GM18858 (cell line): Measurements from ENCODE around the gene MED15.
A peak's percentile ranks its signal among the peaks of the same experiment; 100 is the strongest.
"Not testable (repeated sequence)": the region's sequence is repeated elsewhere in the genome, so short reads cannot be mapped to it uniquely, and the experiment has no call there.

Experiments
- ATAC-seq: cut with Tn5 transposase; IDR thresholded peaks from one replicate; pipeline ENCODE4 v1.9.1; 2021; ENCODE audit not compliant: unreplicated experiment

The MED15 gene, protein sequence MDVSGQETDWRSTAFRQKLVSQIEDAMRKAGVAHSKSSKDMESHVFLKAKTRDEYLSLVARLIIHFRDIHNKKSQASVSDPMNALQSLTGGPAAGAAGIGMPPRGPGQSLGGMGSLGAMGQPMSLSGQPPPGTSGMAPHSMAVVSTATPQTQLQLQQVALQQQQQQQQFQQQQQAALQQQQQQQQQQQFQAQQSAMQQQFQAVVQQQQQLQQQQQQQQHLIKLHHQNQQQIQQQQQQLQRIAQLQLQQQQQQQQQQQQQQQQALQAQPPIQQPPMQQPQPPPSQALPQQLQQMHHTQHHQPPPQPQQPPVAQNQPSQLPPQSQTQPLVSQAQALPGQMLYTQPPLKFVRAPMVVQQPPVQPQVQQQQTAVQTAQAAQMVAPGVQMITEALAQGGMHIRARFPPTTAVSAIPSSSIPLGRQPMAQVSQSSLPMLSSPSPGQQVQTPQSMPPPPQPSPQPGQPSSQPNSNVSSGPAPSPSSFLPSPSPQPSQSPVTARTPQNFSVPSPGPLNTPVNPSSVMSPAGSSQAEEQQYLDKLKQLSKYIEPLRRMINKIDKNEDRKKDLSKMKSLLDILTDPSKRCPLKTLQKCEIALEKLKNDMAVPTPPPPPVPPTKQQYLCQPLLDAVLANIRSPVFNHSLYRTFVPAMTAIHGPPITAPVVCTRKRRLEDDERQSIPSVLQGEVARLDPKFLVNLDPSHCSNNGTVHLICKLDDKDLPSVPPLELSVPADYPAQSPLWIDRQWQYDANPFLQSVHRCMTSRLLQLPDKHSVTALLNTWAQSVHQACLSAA

DNA sequence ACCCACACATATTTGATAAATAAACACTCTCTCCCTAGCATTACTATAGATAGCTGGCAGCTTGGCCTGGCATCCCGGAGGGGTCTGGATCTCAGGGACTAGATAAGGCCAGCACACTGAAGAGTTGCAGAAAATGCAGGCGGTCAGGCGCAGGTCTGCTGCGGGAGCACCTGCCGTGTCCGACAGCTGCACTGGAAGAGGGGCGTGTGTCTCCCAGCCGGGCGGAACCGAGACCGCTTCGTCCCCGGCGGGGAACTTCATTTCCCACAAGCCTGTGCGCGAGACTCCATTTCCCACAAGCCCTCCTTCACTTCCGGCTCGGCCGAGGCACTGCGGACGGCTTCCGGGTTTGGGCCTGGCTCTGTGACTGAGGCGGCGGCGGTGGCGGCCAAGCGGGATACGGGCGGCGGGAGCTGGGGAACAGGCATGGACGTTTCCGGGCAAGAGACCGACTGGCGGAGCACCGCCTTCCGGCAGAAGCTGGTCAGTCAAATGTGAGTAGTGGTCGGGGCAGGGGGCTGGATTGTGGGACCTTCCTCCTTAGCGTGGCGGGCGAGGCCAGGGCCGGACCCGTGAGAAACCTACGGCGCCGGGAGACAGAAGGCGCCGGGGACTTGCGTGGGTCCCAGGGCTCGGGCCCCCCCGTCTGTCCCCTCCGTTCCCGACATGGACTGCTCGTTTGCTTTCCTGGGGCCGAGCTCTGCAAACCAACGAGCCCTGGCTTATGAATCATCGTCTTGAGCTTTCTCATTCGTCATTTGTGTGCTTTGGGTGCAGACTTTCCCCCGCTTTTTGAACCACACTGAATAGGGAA is at the start of gene MED15:
Gene MED15, plus strand, starts transcription at position 358 of the 814 bp plus-strand sequence. Its CDS starts 69 bp downstream, at position 427.
- peak; percentile 63 for ATAC-seq

DNA sequence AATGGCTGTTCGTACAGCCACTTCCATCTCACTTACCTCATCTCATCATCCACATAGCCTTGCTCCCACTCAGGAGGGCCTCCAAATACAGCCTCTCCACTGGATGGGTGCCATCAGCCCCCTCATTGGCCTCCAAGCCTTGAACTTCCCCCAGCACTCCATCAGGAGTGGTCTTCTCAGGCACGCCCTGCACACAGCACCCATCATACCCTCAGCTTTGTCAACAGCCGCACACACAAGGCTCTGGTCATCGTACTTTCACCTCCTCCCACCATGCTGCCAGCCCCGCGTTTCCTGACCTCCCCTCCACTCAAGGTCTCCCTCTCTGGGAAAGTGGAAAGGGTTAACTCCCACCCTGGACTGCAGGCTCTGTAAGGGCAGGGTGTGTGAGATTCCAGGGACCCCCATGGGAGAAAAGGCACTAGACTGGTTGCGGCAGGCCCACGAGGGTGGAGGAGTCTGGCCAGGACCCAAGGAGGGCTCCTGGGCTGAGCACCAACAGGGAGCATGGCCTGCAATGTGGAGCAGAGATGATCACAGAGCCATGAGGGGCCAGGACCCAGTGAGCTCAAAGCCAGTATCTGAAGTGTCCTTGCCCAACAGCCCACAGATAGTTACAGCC is 48.8 kb upstream of the MED15 start:
- no peak for ATAC-seq

DNA sequence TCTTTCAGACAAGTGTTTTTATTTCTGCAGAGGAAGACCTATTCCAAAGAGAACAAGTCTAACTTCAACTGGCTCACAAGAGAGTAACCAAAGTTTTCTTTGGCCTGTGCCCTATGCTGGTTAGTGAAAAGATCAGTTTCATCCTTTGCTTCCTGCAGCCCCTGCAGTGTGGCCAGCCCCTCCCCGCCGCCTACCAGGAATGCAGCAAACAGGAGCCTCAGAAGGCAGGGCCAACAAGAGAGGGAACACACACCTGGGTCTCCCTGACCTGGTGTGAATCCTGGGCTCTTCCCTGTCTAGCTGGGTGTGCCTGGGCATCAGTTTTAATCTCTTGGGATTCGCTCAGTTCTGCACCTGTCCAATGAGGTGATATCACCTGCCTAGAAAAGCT is 48.3 kb upstream of the MED15 start:
- no peak for ATAC-seq

DNA sequence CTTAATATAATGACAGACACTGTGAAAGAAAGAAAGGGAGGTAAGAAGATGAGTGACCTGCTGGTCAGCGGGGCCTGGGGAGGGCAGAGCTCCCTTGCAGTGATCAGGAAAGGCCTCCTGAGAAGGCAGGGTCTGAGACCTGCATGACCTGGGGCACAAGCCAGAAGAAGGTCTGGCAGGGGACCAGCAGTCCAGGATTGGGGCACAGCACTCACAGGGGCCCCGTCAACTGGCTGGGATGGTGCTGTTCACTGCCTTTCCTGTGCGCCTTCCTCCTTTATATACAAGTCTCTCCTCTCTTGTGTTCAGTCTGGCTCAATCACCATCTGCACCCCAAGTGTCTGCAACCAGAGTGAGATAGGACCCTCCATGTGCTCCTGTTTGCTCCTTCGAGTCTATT is 47.5 kb upstream of the MED15 start:
- no peak for ATAC-seq

DNA sequence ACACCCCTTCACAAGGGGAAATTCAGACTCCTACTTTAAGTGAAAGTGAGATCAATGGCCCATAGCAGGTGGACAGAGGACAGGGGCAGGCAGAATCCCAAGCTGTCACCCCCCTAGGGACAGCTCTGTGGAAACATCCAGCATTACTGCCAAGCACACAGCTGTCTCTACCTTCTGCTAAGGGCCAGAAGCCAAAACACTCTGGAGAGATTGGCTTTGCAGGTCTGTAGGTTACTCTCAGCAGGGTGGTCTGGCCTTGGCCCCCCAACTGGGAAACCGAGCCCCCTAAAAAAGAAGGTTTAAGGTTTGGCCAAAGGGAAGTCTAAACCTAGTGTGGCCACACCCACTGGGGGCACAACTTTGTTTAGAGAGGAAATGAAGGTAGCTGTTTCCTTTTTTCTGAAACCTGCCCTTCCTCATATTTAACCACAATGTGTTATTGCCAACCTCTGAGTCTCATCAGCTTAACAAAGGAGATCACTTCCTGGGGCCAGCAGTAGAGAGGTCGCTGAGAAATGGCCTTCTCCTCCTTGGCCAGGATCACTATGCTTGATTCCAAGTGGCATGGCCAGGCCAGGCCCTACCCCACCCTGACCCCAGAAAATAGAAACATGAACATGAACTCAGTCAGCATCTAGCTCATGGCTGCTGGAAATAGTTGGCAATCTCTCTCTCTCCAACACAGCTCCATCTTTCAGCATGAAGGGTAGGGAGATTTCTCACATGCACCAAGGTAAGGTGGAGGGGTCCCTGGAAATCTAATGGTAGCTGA is 43.9 kb upstream of the MED15 start:
- ATAC-seq, result no peak

DNA sequence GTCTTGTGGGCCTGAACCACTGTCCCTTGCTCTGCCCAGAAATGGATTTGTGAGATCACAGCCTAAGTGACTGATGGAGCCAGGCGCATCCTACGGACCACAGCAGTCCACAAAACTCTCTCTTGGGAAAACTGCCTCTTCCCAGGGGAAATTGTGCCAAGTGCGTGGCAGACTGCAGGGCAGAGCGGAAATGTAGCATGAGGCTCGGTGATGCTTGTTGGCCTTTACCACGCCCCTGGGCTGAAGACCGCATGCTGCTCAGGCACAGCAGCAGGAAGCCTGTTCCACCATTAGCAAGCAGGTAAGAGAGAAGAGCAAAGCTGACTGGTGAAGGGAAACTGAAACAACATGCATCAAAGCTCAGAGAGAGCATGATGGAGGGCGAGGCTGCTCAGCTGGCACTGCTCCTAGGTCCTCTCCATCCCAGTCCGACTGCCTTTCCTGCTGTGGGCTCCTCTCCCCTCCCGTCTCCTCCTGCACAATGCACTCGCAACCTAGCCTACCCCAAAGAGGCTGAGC is 43.3 kb upstream of the MED15 start:
- no peak for ATAC-seq

DNA sequence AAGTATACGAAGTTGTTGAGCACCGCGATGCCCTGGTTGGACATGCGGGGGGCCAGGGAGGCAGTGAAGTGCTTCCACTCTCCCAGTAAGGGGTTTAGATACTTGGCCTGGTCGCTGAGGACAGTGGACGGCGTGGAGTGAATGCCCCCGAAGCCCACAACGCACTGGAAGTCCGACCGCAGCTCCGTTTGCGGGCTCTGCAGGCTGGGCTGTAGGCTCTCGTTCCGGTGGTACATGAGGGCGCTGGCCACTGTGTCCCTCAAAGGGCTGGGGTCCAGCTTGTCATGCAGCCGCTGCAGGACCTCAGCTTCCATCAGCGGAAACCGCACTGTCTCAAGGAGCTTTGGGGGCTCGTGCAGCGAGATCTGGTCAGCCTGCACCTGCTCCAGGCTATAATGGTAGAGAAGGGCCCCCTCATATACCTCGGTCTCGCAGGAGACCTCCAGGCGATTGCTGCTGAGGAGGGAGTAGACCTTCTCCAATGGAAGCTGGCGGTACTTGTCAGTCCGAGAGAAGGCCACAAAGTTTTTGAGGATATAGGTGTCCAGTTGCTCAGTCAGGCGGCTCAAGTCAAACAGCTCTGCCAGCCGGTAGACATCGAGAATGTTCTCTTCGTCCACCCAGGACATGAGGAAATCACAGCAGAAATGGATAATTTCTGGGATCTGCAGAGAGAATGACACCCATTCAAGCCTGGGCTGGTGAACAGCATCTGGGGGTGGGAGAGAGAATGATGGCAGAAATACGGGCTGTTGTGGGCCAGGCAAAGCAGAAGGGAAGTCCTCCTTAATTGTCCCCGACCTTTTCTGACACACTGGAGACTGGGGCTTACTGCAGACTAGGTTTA is 42.3 kb upstream of the MED15 start:
- no peak for ATAC-seq

DNA sequence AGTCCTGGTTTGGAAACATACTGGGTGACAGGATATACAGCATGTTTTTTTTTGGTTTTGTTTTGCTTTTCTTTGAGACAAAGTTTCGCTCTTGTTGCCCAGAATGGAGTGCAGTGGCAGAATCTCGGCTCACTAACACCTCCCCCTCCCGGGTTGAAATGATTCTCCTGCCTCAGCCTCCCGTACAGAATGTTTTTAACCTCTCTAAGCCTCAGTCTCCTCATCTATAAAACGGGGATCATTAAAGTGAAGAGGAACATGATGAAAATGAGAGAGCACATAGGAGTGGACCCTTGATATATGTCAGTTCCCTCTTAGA is 41.7 kb upstream of the MED15 start:
- no peak for ATAC-seq

DNA sequence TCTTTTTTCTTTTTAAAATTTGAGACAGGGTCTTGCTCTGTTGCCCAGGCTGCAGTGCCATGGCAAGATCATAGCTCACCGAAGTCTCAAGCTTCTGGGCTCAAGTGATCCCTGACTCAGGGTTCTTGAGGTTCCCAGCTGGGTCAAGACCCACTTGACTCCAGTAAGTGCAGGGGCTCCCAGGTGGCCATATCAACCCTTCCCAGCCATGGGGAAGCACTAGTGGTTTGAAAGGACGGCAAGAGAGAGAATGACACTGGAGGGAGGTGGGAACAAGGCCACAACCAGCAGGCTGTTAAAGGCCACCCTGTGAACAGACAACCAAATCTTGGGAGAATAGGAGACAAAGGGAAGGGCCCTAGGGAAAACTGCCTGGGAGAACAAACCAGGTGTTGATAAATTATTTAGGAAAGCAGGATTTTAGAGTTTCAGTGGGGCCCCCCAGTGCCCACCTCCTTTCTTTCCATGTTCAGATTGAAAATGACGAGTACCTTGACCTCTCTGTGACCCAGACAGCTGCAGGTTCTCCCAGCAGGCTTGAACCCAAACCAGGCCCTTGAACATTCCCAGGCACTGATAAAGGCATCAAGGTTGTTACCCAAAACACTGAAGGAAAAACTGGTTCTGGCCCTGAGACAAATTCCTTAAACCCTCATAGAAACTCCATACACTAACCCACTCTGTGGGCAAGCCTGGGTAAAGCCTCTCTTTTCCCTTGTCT is 40.6 kb upstream of the MED15 start:
- no peak for ATAC-seq

DNA sequence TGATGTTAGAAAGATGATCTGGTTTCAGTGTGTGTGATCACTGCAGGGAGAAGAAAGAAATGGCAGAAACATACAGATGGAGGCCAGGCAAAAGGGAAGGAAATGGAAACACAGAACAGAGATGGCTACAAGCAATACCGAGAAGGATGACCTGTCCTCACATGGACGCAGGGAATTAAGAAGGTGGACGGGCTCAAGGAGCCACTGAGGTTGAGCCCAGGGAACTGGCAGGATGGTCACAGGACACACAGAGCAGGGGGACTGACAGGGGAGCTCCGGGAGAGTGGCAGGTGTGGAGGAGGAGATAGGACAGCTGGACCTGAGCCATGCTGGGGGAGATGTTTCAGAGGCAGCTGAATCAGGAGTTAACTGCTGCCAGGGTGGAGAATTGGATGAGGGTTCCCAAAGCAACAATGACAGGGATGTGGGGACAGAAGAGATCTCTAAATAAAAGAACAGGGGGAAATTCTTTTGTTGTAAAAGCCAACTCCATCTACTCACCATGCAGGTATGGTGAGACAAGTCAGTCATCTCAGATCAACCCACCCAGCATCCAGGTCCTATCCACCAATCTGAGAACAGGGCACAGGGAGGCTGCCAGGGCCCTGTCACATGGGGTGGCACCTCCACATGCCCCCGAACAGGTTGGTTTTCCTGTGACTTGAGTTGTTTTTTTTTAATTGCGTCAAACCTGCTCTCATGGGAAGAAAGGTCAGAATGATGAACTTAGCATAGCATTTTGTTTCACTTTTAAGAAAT is 38.1 kb upstream of the MED15 start:
- ATAC-seq, result no peak

DNA sequence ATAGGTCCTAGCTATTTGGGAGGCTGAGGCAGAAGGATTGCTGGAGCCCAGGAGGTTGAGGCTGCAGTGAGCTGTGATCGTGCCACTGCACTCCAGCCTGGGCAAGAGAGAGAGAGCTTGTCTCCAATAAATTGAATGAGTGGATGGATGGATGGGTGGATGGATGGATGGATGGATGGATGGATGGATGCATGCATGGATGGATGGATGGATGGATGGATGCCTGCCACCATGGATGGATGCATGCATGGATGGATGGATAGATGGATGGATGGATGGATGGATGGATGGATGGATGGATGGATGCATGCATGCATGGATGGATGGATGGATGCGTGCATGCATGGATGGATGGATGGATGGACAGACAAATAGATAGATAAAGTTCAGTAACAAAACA is 36.9 kb upstream of the MED15 start:
- ATAC-seq, result not testable (repeated sequence)

DNA sequence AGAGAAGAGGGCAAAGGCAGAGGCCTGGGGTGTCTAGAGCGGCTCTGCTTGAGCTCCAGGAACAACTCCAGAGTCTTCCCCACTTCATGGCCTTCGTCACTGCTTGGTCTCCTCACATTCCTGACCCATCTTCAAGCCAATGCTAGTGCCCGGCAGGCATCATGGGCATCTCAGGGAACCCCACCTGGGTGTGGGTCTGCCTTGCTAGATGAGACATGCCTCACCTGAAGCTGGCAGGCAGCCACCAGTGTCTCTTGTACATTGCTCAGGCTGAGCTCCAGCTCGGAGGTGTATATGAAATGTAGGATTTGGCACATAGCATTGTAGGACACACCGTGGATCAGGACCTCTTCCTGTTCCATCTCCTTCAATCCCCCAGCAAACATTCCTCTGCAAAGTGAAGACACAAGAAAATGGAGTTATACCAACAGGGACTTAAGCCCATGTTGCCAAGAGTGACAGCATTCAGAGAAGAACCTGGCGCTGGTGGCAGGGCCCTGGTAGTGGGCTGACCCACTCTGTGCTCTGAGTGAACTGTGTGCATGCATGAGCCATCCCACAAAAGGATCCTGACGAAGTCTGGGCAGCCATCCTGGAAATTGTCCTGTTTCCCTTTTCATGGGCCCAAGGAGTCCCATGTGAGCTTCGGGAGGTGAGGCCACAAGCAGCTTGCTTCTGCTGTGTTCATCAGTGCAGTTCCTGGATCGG is 36.1 kb upstream of the MED15 start:
- ATAC-seq, result no peak

DNA sequence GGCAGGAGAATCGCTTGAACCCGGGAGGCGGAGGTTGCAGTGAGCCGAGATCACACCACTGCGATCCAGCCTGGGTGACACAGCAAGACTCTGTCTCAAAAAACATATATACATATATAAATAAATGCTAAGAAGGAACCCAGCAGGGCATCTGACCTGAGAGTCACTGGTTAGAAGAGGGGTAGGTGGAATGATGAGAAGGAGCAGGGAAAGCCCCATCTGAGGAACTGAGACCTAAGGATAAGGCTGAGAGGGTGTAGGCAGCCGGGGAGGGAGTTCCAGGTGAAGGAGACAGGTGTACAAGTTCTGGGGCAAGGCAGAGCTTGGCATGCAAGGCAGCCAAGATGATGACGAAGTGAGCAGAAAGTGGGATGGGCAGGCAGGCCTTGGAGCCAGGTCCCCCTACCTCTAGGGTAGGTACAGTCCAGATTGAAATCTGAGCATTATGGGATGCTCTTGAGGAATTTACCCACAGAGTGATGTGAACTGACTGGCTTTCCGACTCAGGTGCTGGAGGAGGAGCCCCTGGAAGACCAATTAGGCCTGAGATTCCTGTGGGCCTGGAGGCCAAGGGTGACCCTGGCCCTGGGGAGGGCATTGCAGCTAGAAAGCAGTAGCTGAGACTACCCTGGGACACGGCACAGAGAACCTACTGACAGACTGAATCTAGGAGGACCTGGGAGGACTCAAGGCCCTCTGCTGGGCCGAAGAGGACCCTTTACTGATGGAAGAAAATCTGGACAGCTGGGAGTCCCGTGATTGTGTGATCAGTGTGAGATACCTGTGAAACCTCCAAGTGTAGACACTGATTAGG is 34.6 kb upstream of the MED15 start:
- no peak for ATAC-seq

DNA sequence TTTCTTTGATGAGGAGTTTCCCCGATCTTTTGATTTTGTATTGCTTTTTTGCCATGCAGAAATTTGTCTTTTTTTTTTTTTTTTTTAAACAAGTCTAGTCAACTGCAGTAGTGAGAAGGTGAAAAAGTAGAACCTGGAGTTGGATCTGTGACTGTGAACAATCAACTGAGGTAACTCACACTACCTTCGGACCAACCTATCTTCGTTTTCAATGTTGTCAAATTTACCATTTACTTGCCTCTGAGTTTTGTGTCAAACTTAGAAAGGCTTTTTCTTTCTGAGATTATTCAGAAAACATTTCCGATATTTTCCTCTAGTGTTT is 32.3 kb upstream of the MED15 start:
- no peak for ATAC-seq

DNA sequence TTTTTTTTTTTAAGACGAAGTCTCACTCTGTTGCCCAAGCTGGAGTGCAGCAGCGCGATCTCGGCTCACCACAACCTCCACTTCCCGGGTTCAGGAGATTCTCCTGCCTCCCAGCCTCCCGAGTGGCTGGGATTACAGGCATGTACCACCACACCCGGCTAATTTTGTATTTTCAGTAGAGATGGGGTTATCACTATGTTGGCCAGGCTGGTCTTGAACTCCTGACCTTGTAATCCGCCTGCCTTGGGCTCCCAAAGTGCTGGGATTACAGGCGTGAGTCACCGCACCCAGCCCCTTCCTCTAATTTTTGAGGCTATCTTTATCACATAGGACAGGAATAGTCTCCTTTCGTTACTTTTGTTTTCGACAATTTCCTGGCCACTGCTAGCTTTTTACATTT is 31.8 kb upstream of the MED15 start:
- ATAC-seq, result not testable (repeated sequence)

DNA sequence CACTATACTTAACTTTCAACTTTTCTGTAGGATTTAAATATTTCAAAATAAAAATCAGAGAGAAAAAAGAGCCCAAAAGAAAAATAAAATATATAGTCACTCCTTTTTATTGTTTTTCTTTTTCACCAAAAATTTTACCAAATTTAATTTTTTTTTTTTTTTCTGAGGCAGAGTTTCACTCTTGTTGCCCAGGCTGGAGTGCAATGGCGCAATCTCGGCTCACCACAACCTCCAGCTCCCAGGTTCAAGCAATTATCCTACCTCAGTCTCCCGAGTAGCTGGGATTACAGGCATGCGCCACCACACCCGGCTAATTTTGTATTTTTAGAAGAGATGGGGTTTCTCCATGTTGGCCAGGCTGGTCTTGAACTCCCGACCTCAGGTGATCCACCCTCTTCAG is 29.4 kb upstream of the MED15 start:
- not testable (repeated sequence) for ATAC-seq
